GM18520 (cell line): ENCODE measurements around the gene MMP14.
"Not testable (repeated sequence)": the region's sequence is repeated elsewhere in the genome, so short reads cannot be mapped to it uniquely, and the experiment has no call there.

Experiments used
- ATAC-seq: cut with Tn5 transposase; IDR thresholded peaks from one replicate; pipeline ENCODE4 v1.9.1; 2021; ENCODE audit not compliant: unreplicated experiment

Gene MMP14

DNA sequence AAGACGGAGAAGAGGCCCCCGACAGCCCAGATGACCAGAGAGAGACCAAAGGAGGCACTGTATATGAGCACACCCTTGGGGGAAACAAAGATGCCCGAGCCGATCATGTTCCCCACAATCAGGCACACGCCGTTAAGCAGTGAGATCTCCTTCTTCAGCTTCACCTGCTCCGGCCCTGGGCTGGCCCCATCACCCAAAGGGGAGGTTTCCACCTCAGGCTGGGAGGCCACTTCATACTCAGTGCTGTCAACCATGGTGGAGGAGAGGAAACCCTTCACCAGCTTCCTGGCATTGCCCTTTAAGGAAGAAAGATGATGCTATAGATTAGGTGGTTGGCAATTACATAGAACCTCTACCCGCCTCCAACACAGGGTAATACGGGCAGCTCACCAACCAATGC, 23.2 kb upstream of the MMP14 start:
- ATAC-seq: no peak

DNA sequence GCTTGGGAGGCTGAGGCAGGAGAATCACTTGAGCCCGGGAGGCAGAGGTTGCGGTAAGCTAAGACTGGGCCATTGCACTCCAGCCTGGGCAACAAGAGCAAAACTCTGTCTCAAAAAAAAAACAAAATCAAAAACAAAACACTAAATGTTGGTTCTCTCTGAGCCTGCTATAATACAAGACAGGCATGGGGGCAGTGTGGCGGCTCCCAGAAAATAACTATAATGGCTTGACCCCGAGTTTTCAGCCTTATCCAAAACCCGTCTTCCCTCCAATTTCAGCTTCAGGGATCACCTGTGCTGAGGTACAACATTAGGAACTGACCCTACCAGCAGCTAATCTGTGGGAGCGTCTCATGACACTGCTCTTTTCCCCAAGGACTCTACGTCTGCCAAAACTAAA, 22.0 kb upstream of the MMP14 start:
- ATAC-seq: no peak

DNA sequence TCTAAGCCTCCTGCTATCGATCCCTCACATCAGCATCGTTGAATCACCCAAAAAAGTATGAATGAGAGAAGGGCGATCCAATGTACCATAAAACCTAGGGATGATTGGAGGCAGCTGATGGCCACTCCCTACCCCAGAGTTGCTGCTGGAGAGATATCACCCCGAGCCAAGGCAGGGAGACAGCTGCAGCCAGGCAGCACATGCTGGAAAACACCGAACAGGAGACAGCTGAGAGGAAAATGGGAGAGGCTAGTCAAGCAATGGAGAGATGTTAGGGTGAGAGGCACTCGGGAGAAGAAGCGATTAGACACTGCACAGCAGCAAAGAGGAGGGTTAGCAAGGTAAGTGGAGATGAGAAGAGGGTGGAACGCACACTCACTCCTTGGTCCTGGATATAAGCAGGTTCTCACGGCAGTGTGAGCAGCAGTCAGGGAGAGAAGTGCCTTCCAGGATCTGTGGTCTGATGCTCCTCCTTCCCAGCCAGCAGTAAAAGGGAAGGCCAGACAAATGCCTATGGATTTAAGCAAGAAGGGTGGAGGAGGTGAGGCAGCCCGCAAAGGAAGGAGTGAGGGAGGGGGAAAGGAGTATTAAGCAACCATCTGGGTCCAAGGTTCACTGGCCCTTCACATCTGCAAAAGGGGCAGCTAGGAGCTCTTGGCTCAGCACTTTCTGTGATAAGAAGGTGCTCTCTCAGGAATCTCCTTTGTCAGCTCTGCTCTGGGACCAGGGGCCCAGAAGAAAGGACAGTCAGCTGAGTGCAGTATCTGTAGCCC, 21.3 kb upstream of the MMP14 start, which contains the start of gene SLC7A7:
Gene SLC7A7 (minus strand): TSS at position 495 of the 773 bp plus-strand sequence. CDS start 2,037 bp downstream, outside the sequence.
- ATAC-seq: no peak

DNA sequence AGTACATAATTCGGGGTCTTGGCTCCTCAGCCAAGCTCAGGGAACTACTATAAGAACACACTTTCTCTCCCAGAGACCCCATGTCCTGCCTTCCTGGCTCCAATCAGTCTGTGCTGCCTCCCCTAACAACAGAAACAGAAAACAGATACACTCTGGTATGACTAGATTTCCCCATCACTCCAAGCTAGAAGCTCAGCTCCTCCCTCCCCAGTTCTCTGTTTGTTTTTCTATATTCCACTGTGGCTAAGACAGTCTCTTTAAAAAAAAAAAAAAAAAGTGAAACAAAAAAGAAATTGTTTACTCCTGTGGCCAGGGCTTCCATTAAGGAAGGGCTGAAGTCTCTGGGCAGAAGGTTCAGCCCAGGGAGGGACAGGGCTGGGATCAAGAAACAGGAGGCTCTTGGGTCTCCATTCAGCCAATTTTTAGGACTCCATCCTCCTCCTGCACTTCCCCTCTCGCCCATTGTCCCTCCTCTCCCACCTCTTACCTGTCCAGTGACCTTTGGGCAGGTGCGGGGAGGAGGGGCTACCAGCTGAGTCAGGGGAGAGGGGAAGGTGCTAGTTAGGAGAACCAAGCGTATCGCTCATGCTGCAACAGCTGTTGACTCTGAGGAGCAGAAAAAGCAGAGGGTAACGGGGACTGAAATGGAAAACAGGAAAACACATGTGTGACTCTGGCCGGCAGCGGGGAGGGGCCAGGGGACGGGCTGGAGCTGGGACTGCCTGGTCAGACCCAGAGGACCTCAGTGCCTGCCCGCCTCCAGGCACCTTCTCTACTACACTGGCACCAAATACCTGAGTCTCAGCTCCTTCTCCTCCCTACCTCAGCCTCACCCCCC, 17.0 kb upstream of the MMP14 start:
- ATAC-seq: no peak

DNA sequence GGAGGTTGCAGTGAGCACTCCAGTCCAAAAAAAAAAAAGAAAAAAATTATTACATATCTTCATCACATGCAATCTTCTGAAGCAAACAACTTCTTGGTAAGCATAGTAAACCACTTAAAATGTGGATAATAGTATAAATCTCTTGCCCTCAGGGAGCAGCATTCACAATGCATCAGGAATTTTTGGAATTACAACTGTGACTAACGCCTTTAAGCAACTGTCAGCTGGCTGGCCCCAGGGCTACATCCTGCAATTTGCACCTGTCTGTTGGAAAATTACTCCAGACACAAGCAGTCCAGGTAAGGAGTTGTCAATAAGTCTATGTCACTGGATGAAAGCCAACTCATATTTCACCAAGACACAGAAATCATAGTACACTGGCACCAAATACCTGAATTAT, 15.7 kb upstream of the MMP14 start:
- ATAC-seq: no peak

DNA sequence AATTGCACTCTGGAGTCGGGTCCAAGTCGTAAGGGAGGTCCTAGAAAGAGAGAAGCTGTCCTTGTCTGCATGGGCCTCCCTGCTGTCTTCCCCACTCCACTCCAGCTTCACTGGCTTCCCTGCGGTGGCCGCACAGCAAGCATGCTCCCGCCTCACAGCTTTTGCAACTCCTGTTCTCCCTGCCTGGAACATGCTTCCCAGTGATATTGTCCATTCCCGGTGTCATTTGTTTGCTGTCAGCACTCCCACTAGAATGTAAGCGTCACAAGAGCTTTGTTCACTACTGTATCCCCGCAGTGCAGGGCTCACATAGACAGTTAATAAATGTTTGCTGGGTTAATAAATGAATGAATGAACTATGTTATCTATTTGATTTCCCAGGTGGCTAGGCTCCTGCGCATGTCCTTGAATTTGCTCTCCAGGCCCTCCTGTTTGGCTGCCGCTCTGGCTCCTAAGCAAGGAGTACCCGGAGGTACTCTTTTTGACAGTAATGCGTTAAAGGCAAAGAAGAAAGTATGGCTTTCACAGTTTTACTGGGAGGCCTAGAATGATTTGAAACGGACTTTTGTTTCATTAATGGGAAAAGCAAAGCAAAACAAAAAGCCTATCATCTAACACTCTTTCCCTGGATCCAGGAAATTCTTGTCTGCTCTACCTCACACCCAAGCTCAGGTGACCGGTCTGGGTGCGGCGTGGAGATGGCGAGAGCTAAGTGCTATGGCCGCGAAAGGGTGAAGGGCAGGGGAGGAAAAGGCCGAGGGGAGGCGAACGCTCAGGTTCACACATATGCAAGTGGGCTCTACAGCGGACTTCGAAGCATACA, 15.0 kb upstream of the MMP14 start:
- no peak for ATAC-seq

DNA sequence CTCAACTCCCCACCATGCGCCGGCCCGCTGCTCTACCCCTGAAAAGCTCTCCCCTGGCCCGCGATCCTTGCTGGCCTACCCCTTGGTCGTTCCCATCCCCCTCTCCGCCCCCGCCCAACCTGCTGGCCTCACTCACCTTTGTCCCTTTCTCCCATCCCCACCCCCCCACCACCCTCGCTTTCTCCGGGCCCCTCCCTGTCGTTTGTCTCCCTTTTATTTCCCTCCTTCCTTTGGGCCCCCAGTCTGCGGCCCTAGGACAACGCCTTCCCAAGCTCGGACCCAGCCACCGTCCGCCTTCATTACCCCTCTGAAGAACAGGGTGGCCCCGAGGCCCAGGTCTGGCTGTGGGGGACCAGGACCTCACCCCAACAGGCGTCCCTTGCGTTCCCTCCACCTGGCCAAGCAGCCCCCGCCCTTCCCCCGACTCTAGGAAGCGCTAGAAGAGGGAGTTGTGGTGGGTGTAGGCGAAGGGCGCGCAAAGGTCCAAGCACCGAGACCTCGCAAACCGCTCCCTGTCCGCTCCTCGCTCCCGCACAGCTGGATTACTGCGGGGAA, 14.3 kb upstream of the MMP14 start:
- ATAC-seq: no peak

DNA sequence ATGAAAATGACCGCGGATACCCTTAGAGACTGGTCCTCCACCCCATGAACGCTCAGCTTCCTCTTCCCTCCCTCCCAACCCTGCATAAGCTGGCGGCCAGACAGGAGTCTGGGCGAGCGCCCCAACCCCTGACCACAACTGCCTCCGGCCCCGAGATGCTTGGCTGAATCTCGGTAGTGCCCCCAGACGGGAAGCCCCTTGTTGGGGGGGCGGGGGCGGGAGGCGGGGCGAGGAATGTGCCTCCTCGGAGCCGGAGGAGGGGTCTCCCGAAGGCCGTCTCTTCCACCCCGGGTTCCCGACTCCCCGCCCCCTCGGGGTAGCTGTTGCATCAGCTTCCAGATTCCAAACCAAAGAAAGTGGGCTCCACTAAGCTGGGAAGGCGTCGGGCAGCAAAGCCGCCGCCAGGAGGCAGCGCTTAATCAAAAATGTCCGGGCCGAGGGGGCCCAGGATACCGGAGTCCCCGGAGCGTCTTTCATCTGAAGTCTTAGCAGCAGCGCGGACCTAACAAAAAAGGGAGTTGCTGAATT, 13.8 kb upstream of the MMP14 start:
- no peak for ATAC-seq

DNA sequence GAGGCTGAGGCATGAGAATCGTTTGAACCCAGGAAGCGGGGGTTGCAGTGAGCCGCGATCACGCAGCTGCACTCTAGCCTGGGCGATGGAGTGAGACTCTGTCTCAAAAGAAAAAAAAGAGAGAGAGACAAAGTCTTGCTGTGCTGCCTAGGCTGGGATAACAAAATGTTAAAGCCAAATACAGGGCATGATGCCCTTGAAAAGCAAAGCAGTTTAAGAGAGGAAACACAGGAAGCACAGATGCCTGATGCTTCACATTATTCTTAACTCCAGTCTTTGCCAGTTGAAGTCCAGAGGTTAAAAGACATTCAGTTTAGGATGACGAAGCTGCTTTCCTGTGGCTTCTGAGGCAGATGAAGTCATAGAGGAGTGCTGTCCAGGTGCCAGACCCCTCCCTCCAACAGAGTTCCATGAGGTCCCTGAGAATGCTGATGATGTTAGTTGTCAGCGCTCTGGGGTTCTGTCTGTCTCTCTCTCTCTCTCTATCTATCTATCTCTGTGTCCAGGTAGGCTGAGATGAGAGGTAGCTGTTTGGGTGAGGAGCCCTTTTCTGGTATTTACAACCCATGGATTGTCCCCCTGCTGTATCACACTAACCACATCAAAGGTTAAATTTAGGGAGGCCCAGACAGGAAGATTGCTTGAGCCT, 11.6 kb upstream of the MMP14 start:
- ATAC-seq: no peak

DNA sequence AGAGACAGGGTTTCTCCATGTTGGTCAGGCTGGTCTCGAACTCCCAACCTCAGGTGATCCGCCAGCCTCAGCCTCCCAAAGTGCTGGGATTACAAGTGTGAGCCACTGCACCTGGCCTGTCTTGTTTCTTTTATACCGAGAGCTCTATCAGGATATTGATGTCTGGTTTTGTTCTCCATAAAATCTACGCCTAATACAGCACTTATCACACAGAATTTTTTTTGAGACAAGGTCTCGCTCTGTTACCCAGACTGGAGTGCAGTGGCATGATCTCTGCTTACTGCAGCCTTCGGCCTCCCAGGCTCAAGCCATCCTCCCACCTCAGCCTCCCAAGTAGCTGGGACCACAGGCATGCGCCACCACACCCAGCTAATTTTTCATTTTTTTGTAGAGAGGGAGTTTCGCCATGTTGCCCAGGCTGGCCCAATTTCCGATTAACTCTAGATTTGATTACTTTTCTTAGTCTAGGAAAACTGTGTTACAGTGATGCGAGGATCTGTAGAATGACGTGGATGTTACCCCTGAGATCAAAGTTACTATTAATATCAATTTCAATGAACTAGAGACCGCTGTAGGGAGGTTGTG, 7.2 kb upstream of the MMP14 start:
- ATAC-seq: not testable (repeated sequence)

DNA sequence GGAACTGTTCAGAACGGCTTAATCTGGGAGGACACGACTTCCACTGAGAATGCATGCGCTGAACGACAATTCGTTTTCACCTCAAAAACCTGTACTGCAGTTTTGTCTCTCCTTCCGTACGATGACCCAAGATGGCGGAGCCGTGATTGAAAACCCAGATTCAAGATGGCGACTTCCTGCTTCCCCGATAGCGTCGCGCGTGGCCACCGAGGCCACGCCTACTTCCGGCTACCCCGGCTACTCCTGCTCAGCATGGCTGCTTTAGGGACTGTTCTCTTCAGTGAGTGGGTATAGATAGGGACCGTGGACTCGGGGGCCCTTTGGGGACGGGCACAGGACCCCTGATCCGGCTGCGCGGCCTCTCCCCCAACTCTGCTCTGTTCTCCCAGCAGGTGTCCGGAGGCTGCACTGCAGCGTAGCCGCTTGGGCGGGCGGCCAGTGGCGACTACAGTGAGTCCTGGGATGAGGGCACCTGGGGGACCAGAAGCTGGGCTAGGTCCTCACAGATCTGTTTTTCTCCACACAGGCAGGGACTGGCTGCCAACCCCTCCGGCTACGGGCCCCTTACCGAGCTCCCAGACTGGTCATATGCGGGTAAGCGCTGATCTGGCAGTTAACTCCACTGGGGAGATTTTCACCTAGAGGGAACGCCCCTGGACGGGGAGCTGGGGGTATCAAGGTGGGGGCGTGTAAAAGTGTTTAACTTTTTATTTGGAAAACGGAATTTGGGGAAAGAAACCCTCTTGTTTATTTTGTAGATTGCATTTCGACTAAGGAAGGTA, 6.5 kb upstream of the MMP14 start, which contains the start of gene MRPL52:
Gene MRPL52 (plus strand): TSS at position 227 of the 782 bp plus-strand sequence. CDS start 26 bp downstream, at position 253.
- ATAC-seq: peak; percentile 89

DNA sequence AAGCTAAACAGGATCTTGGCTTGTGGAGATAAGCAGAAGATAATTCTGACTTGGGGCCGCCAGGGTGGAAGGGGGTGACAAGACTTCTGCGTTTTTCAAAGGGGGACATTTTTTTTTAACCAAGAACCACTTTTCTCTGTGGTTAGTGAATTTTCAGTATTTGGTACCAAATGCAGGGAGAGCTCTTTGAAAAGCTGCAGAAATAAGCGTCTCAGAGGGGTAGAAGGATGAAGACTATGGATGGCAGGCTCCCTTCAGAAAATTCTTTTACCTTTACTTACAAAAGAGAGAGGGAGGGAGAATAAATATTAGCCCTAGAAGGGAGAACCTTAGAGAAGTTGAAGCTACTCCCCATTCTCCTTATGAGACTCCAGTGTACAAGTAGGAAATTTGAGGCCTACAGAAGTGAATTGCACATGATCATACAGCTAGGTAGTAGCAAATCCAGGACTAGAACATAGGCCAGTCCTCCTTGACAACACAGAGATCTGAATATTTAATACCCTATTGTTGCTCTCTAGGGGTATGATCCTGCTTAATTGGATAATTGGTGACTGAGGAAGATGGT, 5.9 kb upstream of the MMP14 start:
- no peak for ATAC-seq

DNA sequence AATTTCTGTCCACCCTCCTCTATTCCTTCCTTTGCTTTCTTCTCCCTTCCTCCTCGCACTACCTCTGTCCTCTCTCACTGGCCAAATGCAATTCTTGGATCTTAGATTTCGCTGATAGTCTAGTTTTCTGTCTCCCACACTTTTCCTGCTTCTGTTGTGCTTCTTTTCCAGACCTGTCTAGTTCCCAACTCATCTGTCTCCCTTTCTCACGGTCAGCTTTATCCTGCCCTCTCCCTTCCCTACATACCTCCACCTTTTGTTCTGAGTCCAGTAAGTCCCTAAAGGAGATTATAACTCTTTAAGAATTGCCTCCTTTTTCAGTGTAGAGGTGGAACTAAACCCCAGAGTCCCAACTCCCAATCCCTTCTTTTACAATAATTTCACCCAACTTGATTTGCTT, 880 bp upstream of the MMP14 start:
- no peak for ATAC-seq

DNA sequence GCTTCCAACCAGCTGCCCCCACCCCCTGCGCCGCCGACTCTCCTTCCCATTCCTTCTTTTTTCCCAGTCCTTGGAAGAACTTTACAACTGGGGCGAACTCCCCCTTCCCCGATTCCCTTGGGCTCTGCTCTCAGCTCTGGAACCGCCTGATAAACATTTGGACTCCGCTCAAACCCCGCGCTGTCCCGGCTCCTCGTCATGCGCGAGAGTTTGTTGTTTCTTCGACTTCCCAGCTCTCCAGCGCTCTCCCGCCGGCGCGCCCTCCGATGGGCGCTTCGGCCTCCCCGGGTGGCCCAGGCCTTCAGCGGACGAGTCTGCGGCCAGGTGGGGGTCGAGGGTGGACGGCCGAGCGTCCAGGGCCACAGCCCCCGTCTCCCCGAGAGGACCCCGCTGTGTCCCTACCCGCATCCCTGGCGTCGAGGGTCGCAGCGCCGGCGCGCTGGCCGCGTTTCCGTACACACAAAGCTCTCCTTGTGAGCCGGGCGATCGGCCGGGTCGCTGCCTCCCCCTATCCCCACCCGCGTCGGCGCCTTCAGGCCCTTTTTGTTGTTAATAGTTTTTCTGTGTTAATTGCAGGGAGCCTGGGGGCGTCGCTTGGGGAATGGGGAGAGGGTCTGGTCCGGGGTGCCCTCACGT, 847 bp downstream of the MMP14 start:
- ATAC-seq: no peak

DNA sequence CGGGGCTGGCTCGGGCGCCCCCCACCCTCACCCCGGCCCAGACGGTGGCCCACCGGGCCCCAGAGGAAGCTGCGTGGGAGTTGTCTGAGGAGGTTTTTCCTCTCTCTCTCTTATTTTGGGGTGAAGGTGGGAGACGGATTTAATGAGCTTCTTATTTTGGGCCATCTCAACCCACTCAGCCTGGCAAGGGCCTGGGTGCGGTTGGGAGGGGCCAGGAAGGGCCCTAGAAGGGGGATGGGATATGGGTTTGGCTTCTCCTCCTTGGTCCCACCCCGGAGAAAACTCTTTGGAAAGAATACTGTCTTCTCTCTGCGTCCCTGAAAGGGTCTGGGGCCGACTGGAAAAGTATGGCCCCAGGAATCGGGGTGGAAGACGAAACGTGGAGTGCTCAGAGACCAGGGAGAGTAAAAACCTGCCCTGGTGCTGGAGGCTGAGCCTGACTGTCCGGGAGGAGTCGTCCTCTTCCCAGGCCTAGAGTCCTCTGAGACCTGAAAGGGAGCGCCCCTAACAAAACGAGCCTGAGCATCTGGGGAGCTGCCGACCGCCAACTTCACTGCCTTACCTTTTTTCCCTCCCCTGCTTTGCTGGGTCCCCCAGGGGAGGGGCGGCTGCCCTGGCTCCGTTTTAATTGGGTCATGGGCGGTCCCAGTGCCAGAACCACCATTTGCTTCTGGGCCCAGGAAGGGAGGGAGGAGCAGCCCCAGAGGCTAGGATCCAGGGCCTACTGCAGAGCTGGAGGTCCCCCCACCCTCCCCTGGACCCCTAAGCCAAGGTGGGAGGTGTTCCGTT, 1.6 kb downstream of the MMP14 start:
- no peak for ATAC-seq

DNA sequence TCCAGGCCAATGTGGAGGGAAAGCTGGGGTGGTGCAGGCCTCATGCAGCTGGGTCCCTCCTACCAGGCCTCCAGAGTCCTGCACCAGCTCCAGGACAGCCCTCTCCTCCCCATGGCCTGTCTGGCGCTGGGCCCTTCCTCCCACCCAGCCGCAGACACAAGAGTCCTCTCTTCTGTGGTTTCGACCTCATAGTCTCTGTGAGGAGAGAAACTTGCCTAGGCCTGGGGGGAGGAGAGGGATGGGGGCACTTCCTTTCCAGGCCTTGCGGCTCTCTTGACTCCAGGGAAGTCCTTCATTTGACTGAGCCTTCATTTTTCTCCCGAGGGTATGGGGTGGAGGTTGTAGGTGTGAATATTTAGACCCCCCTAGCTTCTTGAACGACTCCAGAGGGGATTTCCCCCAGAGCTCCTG, 2.3 kb downstream of the MMP14 start:
- ATAC-seq: no peak

DNA sequence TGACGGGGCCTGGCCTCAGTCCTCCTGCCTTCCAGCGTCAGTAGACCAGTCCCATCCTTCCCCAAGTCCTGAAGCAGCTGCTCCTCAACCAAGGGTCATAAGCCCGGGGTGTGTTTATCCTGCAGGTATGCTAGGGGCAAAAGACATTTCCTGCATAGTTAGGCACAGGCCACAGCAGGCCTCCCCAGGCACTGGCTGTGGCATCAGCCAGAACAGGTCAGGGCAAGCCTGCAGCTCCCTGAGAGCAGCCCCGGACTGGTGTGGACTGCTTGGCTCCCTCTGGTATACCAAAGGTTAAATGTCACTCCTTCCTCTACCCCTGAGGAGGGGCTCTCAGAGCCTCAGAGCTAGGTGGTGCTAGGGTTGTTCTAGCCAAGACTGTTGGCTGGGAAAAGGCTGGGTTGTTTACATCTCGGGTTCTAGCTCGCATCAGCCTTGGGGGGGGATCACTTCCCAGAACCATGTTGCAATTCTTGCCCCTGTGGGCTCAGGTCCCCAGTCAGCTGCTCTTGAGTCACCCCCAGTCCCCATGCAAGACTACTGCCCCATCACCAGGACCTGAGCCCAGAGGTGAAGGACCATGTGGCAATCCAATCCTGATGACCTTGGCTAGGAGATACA, 2.9 kb downstream of the MMP14 start:
- ATAC-seq: no peak
